Stimulated activated CD8-positive, alpha-beta memory T cell treated with anti-CD3 and anti-CD28 coated beads, Interleukin-4, amount 100 ng/mL, for 48 hours (primary cell): ENCODE measurements around the gene UBL3.

ENCODE experiments used
- DNase-seq: peaks from one replicate; pipeline ENCODE4 v3.0.0-alpha.2; 2020

UBL3 gene

DNA sequence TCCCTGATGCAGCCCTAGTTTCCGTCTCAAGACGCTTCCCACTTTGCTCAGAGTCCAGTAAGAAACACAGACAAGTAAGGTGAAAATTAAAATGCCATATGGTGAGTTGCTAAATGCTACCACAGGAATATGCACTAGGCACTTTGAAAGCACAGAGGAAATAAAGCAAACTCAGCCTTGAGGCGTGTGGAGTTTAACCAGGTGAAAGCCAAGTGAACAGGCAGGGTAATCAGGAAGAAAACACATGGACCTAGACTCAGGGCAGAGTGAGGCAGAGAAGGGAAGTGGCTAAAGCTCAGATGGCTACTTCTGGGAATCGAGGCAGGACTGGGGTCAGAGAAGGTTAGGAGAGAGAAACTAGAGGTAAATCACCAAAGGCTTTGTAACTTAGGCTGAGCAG, 5.4 kb upstream of the UBL3 start:
- no peak for DNase-seq

DNA sequence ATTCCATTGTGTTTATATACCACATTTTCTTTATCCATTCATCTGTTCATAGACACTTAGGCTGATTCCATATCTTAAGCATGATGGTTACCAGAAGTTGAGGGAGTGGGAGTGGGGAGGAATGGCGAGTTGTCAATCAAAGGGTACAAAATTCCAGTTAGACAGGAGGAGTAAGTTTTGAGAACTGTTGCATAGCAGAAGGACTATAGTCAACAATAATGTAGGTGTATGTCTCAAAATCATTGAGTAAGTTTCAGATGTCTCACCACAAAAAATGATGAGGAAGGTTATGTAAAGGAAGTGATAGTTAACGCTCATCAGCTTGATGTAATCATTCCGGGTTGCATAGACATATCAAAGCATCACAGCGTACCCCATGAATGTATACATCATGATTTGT, 4.6 kb upstream of the UBL3 start:
- DNase-seq, result no peak

DNA sequence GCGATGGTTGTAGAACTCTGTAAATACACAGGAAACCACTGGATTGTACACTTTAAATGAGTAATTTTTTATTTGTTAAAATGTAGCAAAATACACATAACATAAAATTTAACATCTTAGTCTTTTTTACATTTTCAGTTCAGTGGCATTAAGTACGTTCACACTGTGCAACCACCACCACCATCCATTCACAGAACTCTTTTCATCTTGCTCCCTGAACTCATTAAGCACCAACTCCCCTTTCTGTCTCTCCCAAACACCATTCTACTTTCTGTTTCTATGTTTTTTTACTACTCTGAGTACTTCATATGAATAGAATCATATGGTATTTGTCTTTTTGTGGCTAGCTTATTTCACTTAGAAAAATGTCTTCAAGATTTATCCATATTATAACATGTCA, 2.7 kb upstream of the UBL3 start:
- DNase-seq, result no peak

DNA sequence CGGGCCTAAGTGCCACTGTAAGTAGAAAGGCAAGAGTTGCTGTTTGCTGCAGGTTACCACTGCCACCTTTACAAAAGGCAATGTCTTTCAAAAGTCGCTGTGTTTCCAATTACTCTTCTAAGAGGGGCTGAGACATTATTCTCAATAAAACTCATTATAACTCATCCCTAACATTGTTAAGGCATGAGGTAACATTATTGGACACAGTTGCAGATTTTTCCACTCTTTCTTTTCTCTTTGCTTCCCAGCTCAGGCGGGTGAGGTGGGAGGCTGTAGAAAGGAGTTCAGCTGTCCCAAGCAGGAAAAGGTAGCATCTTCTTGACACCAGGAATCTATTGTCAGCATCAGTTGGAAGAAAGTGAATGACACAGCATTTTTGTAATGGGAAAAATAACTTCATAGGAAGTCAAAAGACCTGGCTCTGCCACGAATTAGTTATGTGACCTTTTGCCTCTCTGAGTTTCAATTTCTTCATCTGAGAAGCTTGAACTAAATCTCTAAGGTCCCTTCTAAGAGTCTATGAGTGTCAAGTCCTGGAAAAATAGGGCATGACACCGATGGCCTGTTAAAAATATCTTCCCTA, 2.1 kb upstream of the UBL3 start:
- DNase-seq, result no peak

DNA sequence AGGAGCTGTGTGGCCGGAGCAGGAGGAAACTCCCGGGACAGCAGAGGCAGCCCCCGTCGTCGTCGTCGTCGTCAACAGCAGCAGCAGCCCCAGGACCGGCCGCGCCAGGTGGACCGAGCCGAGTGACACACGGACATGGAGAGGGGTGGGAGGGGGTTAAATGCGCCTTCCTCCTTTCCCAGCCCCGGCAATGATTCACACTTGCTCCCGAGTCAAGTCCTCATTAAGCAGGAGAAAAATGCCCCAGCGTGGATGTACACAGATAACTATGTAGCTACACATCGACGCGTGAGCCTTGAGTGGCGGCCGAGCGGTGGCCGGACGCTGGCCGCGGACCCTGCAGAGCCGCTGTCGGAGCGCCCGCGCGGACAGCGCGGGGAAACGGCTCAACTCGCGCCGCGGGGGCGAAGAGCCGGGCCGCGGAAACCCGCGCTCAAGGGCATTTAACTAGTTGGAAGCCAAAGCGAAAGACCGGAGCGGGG, 645 bp downstream of the UBL3 start:
- DNase-seq, result peak; percentile 54

DNA sequence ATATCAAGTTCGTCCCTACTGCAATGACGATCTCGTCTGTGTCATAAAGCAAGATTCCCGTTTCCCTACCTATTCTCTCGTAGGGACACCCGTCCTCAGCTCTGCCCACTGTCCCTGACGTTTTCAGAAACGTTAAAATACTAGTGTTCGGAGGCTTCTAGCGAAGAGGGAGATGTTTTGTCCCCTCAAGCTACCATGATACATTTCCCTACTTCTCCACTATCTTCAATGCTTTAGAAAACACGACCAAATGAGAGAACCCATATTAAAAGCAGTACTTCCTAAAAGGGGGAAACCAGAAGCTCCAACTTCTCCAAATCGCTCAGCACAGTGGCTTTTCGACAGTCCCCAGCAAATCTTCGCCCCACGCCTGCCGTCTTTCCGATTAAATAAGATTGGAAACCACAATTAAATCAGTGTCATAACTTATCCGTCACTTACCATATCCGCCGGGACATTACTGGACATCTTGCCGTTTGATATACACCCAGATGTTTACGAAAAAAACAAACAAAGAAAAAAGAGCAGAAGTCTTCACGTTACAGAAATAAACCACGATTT, 1.3 kb downstream of the UBL3 start:
- DNase-seq, result peak; percentile 45

DNA sequence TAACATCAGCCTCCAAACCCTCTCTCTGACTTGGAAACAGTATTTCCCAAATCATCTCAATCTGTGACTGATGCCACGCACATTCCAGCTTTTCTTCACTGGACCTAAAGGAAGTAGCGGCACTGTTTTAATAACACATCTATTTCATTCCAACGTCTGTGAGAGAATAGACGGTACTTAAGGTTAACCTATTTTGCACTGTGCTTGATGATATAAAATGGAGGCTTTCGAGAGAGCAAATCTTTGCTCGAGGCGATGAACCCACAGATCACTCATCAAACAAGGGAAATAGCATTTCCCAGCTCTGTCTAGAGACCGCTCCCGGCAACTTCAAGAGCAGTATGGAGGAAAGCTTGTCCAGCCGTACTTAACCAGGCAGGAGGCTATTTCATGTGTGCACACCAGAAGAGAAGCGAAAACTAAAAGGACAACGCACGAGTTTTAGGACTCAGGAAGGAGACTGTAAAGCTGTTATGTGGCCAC, 2.9 kb downstream of the UBL3 start:
- DNase-seq, result no peak

DNA sequence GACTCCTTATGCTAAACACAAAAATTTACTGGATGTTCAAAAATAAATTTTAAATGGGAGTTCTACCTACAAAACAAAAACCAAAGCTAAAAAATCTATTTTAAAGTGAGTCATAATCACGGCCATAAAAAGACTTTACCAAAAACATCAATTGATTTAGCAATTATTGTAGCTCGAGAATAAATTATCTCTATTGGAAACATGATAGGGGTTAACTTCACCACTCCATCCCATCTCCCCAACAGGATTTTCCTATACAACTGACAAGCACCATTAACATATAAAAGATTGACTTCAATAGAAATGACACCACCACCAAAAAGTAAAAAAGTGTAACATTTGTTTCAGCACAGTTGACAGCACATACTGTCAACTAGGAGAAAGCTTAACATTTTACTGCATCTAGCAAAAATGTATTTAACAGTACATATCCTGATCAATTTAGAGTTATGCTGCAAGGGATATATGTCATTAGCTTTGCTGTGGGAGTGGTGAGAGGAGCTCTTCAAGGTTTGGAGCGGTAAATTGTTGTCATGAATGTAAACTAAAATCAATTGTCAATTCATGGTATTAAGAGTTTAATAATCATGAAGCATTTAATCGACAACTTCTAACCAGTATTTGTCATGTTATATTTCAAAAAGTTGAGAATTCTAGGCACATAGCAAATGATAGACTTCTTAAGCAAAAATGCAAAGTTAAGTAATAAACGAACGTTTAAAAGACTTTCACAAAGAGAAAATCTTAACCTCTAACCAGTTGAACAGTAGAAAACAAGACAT, 3.8 kb downstream of the UBL3 start:
- DNase-seq, result no peak

DNA sequence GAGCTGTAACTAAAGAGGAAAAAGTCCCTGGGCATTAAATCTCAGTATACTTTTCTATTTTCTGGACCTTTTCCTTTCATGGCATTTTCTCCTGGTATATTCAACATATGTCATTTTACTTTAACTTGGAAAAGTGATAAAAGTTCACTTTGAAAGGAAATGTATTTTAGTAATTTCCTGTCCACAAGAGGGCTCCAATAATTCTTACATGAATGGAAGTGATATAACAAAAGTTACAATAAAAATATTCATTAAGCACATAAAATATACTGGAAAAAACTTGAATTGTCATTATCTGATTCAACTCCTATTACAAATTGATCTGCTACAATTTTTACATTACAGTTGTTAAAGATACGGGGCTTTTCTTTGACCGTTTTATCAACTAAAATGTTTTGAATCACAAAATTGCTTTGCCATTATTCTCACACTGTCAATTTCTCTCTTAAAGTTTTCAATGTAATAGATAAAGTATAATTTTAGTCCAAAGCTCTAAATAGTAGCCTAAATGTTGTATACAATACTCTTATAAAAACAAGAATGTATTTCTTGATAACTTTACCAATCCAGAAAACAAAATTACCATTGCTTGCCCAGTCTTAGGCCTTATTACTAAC, 4.9 kb downstream of the UBL3 start:
- DNase-seq, result no peak

DNA sequence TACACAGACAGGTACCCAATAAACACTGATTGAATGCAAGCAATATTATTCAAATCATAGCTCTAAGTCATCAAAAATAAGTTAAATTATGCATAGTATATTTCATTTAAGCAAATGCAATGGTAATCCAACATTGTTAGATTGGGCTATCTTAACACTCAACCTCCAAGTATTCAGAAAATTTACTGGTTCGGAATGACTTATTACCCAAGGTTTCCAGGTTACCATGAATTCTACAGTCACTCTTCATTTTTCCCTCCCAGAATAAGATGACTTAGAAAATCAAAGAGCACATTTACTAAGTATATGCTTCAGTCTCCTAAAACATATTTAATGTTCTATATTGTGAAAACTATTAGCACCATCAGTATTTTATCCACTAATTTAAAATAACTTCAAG, 6.0 kb downstream of the UBL3 start:
- DNase-seq, result no peak

DNA sequence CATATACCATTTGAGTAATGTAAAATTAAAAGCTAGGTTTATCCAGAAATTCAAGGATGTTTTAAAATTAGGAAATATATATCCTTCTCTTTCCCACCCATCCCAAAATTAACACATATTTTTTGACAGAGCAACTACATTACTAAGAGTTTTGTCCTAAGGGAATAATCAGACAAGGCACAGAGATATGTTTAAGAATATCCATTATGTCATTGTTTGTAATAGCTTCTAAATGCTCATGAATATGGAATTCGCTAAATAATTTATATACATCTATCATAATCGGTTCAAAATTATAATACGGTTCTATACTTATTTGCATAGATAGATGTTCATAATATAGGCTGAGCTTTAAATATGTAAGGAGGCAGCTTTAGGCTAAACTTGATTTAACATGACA, 9.8 kb downstream of the UBL3 start:
- DNase-seq, result no peak

DNA sequence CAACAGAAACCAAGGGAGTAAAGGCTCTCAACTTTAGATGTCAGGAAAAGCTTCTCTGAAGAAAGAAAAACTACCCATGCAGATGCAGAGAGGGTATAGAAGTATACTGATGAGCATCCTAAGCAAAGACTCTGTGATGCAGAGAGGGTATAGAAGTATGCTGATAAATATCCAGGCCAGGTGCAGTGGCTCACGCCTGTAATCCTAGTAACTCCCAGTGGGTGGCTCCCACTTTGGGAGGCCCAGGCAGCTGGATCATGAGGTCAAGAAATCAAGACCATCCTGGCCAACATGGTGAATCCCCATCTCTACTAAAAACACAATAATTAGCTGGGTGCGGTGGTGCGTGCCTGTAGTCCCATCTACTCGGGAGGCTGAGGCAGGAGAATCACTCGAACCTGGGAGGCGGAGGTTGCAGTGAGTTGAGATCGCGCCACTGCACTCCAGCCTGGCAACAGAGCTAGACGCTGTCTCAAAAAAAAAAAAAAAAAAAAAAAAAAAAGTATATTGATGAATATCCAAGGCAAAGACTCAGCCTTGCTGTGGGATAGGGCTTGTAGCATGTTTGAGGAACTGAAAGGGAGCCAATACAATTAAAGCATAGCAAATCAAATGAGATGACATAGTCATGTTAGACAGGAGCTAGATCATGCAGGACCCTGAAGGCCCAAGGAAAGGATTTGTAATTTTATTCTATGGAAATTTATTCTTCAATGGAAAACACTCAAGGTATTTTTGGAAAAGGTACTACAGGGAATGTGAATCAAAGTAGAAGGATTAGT, 14.9 kb downstream of the UBL3 start:
- DNase-seq, result no peak

DNA sequence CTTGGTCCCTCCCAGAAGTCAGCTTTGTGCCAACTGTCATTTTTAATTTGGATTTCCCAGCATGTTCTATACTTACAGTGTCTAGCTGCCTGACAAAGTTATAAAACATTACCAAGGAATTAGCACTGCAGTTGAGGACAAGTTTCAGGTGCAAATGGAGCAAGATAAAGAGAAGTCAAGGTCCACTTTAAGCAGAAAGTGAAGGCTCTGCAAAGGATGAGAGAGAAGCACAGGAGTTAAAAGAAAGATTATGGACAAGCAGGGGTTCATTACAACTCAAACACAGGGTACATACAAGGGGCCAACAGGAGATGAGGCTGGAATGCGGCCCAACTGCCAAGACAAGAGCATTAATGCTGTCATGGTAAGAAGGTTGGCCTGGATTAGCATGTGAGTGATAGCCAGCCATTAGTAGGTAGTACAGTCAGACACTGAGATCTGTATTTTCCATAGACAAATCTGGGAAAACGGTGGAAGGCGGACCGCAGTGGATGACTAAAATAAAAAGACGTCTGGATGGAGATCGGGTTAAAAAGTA, 17.6 kb downstream of the UBL3 start:
- no peak for DNase-seq

DNA sequence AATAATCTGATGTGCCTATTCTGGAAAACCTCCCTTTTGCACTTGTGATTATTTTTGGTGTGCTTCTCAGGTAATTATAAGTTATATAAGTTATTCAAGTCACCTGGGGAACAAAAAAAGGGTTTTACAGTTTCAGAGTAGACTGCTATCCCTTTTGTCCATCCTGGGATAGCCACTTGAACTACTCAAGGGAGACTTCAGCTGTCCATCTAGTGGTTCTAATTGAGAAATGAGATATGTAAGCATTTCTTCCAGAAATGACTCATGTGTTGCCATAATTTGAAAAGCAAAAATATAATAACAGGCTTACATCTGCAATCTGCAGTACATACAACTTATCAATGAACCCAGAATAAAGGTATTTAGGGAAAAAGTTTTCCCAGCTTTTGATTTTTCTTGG, 20.4 kb downstream of the UBL3 start:
- DNase-seq, result no peak

DNA sequence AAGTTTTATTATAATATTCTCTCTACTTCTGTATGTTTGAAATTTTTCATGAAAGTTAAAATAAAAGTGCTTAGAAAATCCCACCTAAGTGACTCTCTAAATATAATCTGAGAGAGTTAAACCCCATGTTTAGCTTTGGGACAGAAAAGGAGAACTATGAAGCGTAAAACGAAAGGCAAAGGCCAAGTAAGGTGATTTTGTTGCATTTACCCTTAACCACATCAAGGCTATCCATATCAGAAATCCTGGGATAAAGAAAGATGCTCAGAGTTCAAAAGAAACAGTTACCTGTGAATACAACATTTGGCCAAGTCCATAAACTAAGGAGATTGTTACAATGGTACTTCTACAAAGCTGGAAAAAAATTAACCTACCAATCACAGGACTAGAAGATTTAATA, 31.3 kb downstream of the UBL3 start:
- no peak for DNase-seq

DNA sequence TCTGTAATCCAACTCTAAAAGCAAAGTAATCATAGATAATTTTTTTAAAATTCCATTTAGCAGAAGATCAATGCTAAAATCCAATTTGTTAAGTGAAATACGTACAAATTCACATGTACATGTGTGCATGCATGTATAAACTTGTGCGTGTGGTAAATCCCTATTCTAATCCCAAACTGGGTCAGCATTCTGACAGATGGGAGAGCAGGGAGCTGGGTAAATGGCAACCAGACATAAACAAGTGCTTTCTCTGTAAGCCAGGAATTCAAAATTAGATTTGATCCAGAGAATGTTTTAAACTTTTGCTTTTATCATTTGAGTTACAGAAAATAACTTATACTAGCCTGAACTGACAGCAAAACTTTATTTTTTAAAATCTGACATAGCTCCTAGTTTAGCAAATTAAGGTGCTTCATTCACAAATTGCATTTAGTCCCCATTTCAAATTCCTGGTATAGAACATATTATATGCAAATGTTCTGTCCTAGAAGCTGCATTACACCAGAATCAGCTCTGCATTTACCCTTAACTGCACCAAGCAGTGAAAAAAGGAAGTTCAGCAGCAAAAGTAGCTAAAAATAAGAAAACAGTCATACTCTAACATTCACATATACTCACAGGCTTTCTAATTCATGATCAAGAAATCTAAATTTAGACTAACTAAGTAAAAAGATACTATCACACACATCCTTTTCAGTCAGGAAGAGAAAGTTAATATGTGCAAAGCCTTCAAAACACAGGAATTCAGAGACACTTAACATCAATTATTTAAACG, 32.6 kb downstream of the UBL3 start:
- no peak for DNase-seq

DNA sequence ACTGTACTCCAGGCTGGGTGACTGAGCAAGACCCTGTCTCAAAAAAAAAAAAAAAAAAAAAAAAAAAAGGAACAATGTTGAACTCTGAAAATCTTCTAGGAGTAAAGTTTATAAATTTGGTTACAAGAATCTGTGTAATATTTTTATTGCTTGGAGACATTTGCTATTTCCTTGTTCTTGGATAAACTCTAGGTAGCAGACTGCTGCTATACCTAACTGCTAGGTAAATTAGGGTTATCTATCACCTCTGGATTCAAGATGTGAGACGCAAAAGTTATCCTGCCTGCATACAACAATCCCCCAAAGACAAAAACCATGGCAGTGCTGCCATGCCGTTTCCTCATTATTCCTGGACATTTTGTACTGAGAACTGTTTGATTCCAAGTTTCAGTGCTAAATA, 33.7 kb downstream of the UBL3 start:
- DNase-seq, result no peak

DNA sequence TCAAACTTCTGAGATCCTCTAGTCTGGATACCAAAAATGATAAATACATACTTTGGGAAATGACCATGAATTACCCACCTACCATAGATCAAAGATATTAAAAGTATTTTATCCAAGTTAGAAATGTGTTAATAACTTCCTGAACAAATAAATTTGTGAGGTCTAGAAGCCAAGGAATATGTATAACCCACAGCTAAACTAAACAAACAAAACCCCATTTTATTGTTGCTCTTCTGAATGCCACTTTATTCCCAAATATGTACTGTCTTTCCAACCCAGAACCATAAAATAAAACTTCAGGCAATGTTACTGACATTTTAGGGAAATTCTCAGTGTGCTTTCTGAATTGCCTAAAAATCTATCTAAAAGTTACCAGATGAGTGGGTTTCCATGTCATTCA, 35.1 kb downstream of the UBL3 start:
- no peak for DNase-seq

DNA sequence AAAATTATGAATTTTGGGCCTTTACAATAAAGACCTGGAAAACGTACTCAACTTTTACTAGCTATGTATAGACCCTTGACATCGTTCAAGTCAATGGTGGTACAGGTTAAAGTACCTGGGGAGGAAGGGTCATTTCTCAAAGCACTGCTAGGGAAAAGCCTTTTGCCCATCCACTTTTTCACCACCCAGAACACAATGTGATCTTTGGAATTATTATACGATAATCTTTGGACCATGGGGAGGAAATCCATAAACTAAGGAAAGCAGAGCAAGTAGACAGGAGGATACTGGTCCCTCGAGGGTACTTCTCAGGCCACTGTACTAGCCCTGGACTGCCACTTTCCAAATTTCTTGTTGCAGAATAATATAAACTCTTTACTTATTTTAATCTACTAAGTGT, 39.5 kb downstream of the UBL3 start:
- DNase-seq, result no peak

DNA sequence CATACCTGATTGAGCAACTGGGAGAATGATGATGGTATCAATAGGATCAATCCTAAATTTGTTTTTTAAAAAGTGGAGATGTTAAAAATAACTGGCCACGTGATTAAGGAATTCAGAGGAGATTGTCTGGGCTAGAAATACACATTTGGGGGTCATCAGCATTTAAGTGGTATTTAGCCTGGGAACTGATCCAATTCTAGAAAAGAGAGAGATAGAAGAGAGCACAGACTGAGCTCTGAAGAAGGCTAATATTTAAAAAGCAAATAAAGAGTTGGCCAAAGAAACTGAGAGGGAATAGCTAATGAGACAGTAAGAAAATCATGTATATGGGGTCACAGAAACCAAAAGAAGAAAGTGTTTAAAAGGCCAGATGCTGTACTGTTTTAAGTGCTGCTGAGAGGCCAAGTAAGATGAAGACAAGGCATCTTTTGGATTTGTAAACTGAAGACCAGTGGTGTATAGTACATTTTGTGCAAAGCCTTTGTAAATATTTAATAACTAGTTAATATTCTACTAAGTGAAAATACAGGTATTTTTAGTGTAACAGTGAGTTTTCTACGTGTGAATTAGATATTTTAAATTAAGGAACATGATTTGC, 40.2 kb downstream of the UBL3 start:
- no peak for DNase-seq

DNA sequence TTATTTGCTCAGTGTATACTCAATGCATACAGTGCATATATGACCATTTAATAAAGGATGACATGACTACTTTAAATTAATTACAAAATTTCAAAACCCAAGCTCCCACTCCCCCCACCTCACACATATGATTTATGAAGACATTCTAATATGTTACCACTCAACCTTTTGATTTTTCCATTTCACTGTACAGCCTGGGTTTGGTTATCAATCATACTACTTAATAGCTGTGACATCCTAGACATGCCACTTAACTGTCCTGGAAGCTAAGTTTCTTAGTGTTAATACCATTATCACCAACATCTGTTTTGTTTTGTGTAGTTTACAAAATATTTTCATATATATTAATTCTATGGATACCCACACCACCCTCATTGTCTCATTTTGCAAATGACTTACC, 42.2 kb downstream of the UBL3 start:
- DNase-seq, result no peak
